Endodermal cell (in vitro differentiated cells): ENCODE results near the gene CDC25B. TPM values are rescaled to one million over a fixed set of nuclear protein-coding genes. Genes with fewer than 3 reads are reported as not detected.

Experiments used
- DNase-seq: peaks from one replicate; pipeline ENCODE4 v3.0.0-alpha.2; 2017
- H3K27ac ChIP-seq: 2 replicates; pipeline ENCODE4 v1.5.1; 2013; ENCODE audit warnings: mild to moderate bottlenecking, low read depth, low read length, moderate library complexity
- H3K27me3 ChIP-seq: 2 replicates; pipeline ENCODE4 v1.6.1; 2013; ENCODE audit warnings: mild to moderate bottlenecking, low read length, moderate library complexity; ENCODE audit not compliant: insufficient read depth, control insufficient read depth, poor library complexity, severe bottlenecking
- H3K36me3 ChIP-seq: 2 replicates; pipeline ENCODE4 v1.7.0; 2013; ENCODE audit warnings: mild to moderate bottlenecking, low read length, moderate library complexity; ENCODE audit not compliant: control insufficient read depth, insufficient read depth
- H3K4me1 ChIP-seq: one replicate; pipeline ENCODE4 v1.7.0; 2013; ENCODE audit warnings: low read length; ENCODE audit not compliant: control insufficient read depth, insufficient read depth
- H3K4me3 ChIP-seq: 2 replicates; pipeline ENCODE4 v1.5.1; 2013; ENCODE audit warnings: mild to moderate bottlenecking, low read length, moderate library complexity
- H3K9ac ChIP-seq: 2 replicates; pipeline ENCODE4 v1.6.1; 2013; ENCODE audit warnings: mild to moderate bottlenecking, low read length, moderate library complexity; ENCODE audit not compliant: poor library complexity, severe bottlenecking; ENCODE audit errors: extremely low read depth
- H3K9me3 ChIP-seq: 2 replicates; pipeline ENCODE4 v1.6.1; 2013; ENCODE audit warnings: mild to moderate bottlenecking, low read length, moderate library complexity; ENCODE audit not compliant: control insufficient read depth
- H3K27ac Mint-ChIP-seq: 2 replicates; pipeline ENCODE4 v1.8.0; 2020; ENCODE audit warnings: mixed read lengths
- H3K27me3 Mint-ChIP-seq: 2 replicates; pipeline ENCODE4 v1.8.0; 2021; ENCODE audit warnings: mild to moderate bottlenecking, mixed read lengths; ENCODE audit not compliant: insufficient read depth
- H3K36me3 Mint-ChIP-seq: 2 replicates; pipeline ENCODE4 v1.8.0; 2020; ENCODE audit warnings: low read depth, mixed read lengths
- H3K4me1 Mint-ChIP-seq: 2 replicates; pipeline ENCODE4 v1.8.0; 2020; ENCODE audit warnings: mixed read lengths
- H3K4me3 Mint-ChIP-seq: 2 replicates; pipeline ENCODE4 v1.8.0; 2020; ENCODE audit warnings: mild to moderate bottlenecking, moderate library complexity, mixed read lengths
- H3K9me3 Mint-ChIP-seq: 2 replicates; pipeline ENCODE4 v1.8.0; 2020; ENCODE audit warnings: mild to moderate bottlenecking, mixed read lengths
- WGBS, 2 experiments: methylation state at CpG; one replicate each; pipeline versions ENCODE4 v1.1.5 to v1.1.7; 2013; ENCODE audit warnings: missing lambda C conversion rate in 2 of 2, mixed read lengths in 1 of 2; ENCODE audit not compliant: insufficient coverage in 1 of 2, insufficient read length in 1 of 2; 5-methylcytosine and 5-hydroxymethylcytosine counted together
- total RNA-seq, 2 donors: library from RNA; stranded (reverse); fragmentation: NEBNext Ultra II Directional in 1 of 2; extraction: Animal tissue kit (Norgen Biotek cat#: 25700) in 1 of 2; gene quantifications; 2 replicates in 1 of 2; 3 replicates in 1 of 2; pipeline ENCODE4 v1.2.1, GENCODE V29; 2021
- TF ChIP-seq, protein P1 (sequence below): fragments of 200-600 bp; sonication (generic); conservative IDR thresholded peaks from 2 replicates; pipeline ENCODE4 v1.5.0; 2021; ENCODE audit warnings: antibody characterized with exemption, mild to moderate bottlenecking

The CDC25B gene
- total RNA-seq, 2 donors from 2014 or later = 25.7 to 33.6 TPM

DNA sequence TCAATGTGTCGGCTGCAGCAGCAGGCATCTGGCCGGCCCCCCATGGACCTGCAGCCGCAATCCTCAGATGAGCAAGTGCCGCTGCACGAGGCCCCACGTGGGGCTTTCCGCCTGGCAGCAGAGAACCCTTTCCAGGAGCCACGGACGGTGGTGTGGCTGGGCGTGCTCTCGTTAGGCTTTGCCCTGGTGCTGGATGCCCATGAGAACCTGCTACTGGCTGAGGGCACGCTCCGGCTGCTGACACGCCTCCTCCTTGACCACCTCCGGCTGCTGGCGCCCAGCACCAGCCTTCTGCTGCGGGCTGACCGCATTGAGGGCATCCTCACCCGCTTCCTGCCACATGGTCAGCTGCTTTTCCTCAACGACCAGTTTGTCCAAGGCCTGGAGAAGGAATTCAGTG is 27.8 kb downstream of the CDC25B start:
- H3K9me3 ChIP-seq = no peaks in the 10 kb centered on the region
- H3K27me3 ChIP-seq = no peaks in the 10 kb centered on the region
- H3K27ac ChIP-seq = no peak overlapping the region
- H3K4me3 ChIP-seq = no peak overlapping the region
- no peak overlapping the region for H3K9ac ChIP-seq
- Mint-ChIP-seq H3K4me3 (no peak overlapping the region), H3K27me3 (no peaks in the 10 kb centered on the region), H3K4me1 (peaks cover 5% of the 10 kb centered on the region), H3K9me3 (no peaks in the 10 kb centered on the region), H3K36me3 (peaks cover 14% of the 10 kb centered on the region), H3K27ac (no peak overlapping the region)
- TF ChIP-seq, protein P1, sequence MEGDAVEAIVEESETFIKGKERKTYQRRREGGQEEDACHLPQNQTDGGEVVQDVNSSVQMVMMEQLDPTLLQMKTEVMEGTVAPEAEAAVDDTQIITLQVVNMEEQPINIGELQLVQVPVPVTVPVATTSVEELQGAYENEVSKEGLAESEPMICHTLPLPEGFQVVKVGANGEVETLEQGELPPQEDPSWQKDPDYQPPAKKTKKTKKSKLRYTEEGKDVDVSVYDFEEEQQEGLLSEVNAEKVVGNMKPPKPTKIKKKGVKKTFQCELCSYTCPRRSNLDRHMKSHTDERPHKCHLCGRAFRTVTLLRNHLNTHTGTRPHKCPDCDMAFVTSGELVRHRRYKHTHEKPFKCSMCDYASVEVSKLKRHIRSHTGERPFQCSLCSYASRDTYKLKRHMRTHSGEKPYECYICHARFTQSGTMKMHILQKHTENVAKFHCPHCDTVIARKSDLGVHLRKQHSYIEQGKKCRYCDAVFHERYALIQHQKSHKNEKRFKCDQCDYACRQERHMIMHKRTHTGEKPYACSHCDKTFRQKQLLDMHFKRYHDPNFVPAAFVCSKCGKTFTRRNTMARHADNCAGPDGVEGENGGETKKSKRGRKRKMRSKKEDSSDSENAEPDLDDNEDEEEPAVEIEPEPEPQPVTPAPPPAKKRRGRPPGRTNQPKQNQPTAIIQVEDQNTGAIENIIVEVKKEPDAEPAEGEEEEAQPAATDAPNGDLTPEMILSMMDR = no peak
- H3K36me3 ChIP-seq = peaks cover 16% of the 10 kb centered on the region
- DNase-seq = no peak
- WGBS, 2 experiments = 88 to 92% methylated on average over 12 to 20 of the region's 20 CpGs
- H3K4me1 ChIP-seq = peaks cover 4% of the 10 kb centered on the region

DNA sequence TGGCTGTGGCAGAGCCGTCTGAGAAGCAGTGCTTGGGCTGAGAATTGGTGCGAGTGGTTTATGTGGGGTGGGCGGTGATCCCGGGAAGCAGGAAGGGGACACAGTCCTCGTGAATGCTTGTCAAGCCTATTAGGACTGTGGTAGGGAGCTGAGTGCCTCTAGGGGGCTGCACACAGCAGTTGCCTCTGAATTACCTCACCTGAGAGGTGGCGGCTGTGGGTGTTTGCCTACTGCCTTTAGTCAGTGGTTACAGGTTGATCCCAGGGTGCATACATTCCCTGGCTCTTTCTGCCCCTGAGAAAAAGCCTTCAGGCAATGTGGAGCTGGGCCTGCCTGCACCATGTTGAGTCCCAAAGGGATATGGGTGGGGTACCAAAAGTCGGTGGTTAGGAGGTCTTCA is 29.4 kb downstream of the CDC25B start:
- peak overlapping the region; percentile 62 for H3K27ac Mint-ChIP-seq
- peak; percentile 81 for DNase-seq
- Histone ChIP-seq H3K4me3 (no peak overlapping the region), H3K36me3 (peaks cover 16% of the 10 kb centered on the region), H3K27me3 (no peaks in the 10 kb centered on the region), H3K9ac (no peak overlapping the region), H3K27ac (no peak overlapping the region), H3K4me1 (no peaks in the 10 kb centered on the region), H3K9me3 (no peaks in the 10 kb centered on the region)
- H3K27me3 Mint-ChIP-seq = no peaks in the 10 kb centered on the region
- H3K4me3 Mint-ChIP-seq = no peak overlapping the region
- peaks cover 19% of the 10 kb centered on the region for H3K36me3 Mint-ChIP-seq
- TF ChIP-seq, protein P1 = peak; percentile 68
- no peaks in the 10 kb centered on the region for H3K9me3 Mint-ChIP-seq
- peaks cover 5% of the 10 kb centered on the region for H3K4me1 Mint-ChIP-seq
- 76 to 77% methylated on average over 6 to 7 of the region's 7 CpGs for WGBS, 2 experiments

DNA sequence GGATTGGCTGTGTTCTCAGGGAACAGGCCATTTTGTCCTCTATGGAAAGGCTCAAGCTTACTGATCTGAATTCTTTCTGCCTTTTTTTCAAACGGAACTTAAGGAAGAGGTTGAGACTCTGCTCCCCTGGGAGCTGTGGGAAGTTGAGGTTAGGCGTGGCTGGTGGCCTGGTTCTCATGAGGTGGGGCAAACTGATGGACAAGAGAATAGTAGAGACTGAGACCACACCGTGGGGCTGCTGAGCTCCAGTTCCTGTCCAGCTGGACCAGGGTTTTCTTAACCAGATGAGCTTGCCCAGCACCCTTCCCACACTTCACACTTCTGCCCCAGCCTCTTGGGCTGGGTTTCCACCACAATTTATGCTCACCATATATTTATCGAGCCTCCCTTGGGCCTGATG is 30.3 kb downstream of the CDC25B start:
- H3K4me1 ChIP-seq = no peaks in the 10 kb centered on the region
- WGBS, 2 experiments = 90 to 100% methylated on average over 2 to 4 of the region's 4 CpGs
- TF ChIP-seq, protein P1 = no peak
- H3K36me3 ChIP-seq = peaks cover 16% of the 10 kb centered on the region
- H3K4me1 Mint-ChIP-seq = peaks cover 3% of the 10 kb centered on the region
- no peak for DNase-seq
- H3K27ac Mint-ChIP-seq = no peak overlapping the region
- H3K27me3 ChIP-seq = no peaks in the 10 kb centered on the region
- no peak overlapping the region for H3K9ac ChIP-seq
- no peaks in the 10 kb centered on the region for H3K9me3 ChIP-seq
- H3K36me3 Mint-ChIP-seq = peaks cover 19% of the 10 kb centered on the region
- no peak overlapping the region for H3K27ac ChIP-seq
- H3K4me3 ChIP-seq = no peak overlapping the region
- no peak overlapping the region for H3K4me3 Mint-ChIP-seq
- no peaks in the 10 kb centered on the region for H3K27me3 Mint-ChIP-seq
- H3K9me3 Mint-ChIP-seq = no peaks in the 10 kb centered on the region
